Liver (tissue), 9 donors: Measurements from ENCODE around the gene FARP1. TPM values are rescaled to one million over a fixed set of nuclear protein-coding genes. Genes with fewer than 3 reads are reported as not detected.

Experiments used
- DNase-seq: peaks from one replicate; pipeline ENCODE4 v3.0.0-alpha.2; 2017; ENCODE audit warnings: low spot score
- H3K27ac ChIP-seq, 2 donors: one replicate each; pipeline ENCODE4 v1.7.0; 2013; ENCODE audit warnings: inconsistent platforms in 2 of 2, low read length in 2 of 2, control low read depth in 1 of 2, low read depth in 1 of 2, mild to moderate bottlenecking in 1 of 2
- H3K27me3 ChIP-seq, 4 donors: one replicate each; pipeline versions ENCODE4 v1.6.1 to v1.7.0; 2013; ENCODE audit warnings: low read length in 3 of 4, inconsistent platforms in 1 of 4, mild to moderate bottlenecking in 1 of 4, moderate library complexity in 1 of 4; ENCODE audit not compliant: control insufficient read depth in 4 of 4, insufficient read depth in 4 of 4
- H3K36me3 ChIP-seq, 4 donors: one replicate each; pipeline versions ENCODE4 v1.6.1 to v1.7.0; 2013; ENCODE audit warnings: low read length in 3 of 4, mild to moderate bottlenecking in 3 of 4, low read depth in 1 of 4, moderate library complexity in 1 of 4; ENCODE audit not compliant: control insufficient read depth in 4 of 4, insufficient read depth in 3 of 4
- H3K4me1 ChIP-seq, 4 donors: one replicate each; pipeline versions ENCODE4 v1.6.1 to v1.7.0; 2013; ENCODE audit warnings: low read length in 3 of 4, mild to moderate bottlenecking in 3 of 4, moderate library complexity in 1 of 4; ENCODE audit not compliant: control insufficient read depth in 4 of 4, insufficient read depth in 4 of 4
- H3K4me3 ChIP-seq, 3 donors: one replicate each; pipeline versions ENCODE4 v1.6.1 to v1.7.0; 2013; ENCODE audit warnings: low read length in 3 of 3, control low read depth in 1 of 3, low read depth in 1 of 3, mild to moderate bottlenecking in 1 of 3
- H3K9ac ChIP-seq, 2 donors: one replicate each; pipeline ENCODE4 v1.7.0; 2013; ENCODE audit warnings: low read length in 2 of 2, mild to moderate bottlenecking in 2 of 2, moderate library complexity in 2 of 2, control low read depth in 1 of 2, low read depth in 1 of 2
- H3K9me3 ChIP-seq, 4 donors: one replicate each; pipeline versions ENCODE4 v1.6.1 to v1.7.0; 2013; ENCODE audit warnings: low read length in 3 of 4; ENCODE audit not compliant: control insufficient read depth in 4 of 4
- FOXA2 ChIP-seq: IDR thresholded peaks from 2 replicates; pipeline ENCODE4 v1.6.1; 2016; ENCODE audit warnings: antibody characterized with exemption
- HNF4G ChIP-seq: IDR thresholded peaks from 2 replicates; pipeline ENCODE4 v1.6.1; 2016; ENCODE audit warnings: antibody characterized with exemption
- NR2F2 ChIP-seq: IDR thresholded peaks from 2 replicates; pipeline ENCODE4 v1.6.1; 2016; ENCODE audit warnings: antibody characterized with exemption
- RAD21 ChIP-seq, 2 donors: IDR thresholded peaks; 2 replicates each; pipeline ENCODE4 v1.6.1; 2016; ENCODE audit warnings: antibody characterized with exemption in 2 of 2, mild to moderate bottlenecking in 2 of 2
- REST ChIP-seq: IDR thresholded peaks from 2 replicates; pipeline ENCODE4 v1.6.1; 2016; ENCODE audit warnings: antibody characterized with exemption, mild to moderate bottlenecking
- RXRA ChIP-seq, 2 donors: IDR thresholded peaks; 2 replicates each; pipeline ENCODE4 v1.6.1; 2017 to 2018; ENCODE audit warnings: antibody characterized with exemption in 2 of 2, mild to moderate bottlenecking in 1 of 2
- SP1 ChIP-seq: IDR thresholded peaks from 2 replicates; pipeline ENCODE4 v1.6.1; 2018; ENCODE audit warnings: antibody characterized with exemption, mild to moderate bottlenecking
- TAF1 ChIP-seq: conservative IDR thresholded peaks from 2 replicates; pipeline ENCODE4 v1.6.1; 2016; ENCODE audit warnings: antibody characterized with exemption, mild to moderate bottlenecking
- WGBS: extraction: QIAGEN DNeasy Blood & Tissue Kit; methylation state at CpG from one replicate; pipeline ENCODE4 v1.1.7; 2013; 5-methylcytosine and 5-hydroxymethylcytosine counted together
- polyA plus RNA-seq, 2 donors: library from polyadenylated mRNA; stranded (reverse) in 1 of 2; unstranded in 1 of 2; fragments of 200-250 nt in 1 of 2; fragments of >200 nt in 1 of 2; fragmentation: Nextera tagmentation in 1 of 2; extraction: Ambion mirVana in 1 of 2; gene quantifications; one replicate each; pipeline versions ENCODE4 v1.2.1 to v1.2.3, GENCODE V29; 2013 to 2015
- total RNA-seq, 2 donors: library from RNA; depleted of rRNA; stranded (reverse); fragments of >200 nt; gene quantifications; one replicate each; pipeline ENCODE4 v1.2.3, GENCODE V29; 2014
- TF ChIP-seq, protein P1 (sequence below): IDR thresholded peaks from 2 replicates; pipeline ENCODE4 v1.6.1; 2016; ENCODE audit warnings: antibody characterized with exemption
- TF ChIP-seq, protein P2 (sequence below): IDR thresholded peaks from 2 replicates; pipeline ENCODE4 v1.6.1; 2016; ENCODE audit warnings: antibody characterized with exemption
- donor health status: healthy.
- donor health status: healthy.
- donor health status: healthy.
- donor health status: healthy.
- donor health status: healthy.

FARP1 gene
- total and polyA plus RNA-seq, 4 donors, result 28.4 to 62.6 (median 39.8) TPM

DNA sequence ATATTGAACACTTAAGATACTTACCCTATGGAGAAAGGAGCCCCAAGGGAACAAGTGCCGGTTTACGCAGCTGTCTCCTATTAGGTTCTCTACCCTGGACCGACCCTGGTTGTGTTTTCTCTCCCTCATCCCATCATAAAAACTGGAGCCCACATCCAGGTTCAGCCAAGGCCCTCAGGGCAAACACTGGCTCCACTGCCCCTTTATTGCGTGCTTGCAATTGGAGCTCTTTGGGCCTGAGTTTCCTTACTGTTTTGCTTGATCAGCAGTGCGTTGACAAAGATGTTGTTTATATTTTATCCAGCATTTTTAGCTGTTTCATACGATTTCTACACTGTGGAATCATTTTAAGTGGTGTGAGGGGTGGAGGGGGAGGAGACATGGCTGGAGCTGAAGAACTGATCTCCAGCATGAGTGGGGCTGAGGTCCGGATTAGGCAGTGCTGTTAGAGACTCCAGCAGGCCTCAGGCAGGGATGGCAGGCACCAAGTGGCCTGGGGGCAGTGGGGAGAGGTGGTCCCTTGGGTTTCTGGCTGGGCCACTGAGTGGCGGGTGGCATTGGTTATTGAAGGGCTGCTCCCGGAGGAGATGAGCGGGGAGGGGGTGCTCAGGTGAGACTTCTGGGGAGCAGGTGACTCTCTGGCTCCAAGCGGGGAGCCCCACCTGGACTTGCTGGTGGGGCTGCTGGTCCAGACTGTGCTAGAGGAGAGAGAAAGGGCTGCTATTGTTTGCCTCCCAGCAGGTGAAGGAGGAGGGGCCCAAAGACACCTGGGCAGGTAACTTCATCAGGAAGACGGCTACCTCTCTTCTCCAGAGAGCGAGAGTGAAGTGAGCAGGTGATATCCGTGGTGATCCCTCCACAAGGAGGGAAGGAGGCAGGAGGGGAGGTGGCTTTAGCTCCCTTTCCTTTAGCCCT, 96.5 kb downstream of the FARP1 start:
- peaks cover 0 to 18% (median 17%) of the 10 kb centered on the region in 4 donors for H3K4me1 ChIP-seq
- DNase-seq, result no peak
- no peak overlapping the region for H3K27ac ChIP-seq
- no peak overlapping the region for H3K9ac ChIP-seq
- H3K4me3 ChIP-seq, result no peak overlapping the region
- TF ChIP-seq, protein P1, sequence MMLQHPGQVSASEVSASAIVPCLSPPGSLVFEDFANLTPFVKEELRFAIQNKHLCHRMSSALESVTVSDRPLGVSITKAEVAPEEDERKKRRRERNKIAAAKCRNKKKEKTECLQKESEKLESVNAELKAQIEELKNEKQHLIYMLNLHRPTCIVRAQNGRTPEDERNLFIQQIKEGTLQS, result no peak
- TF ChIP-seq RAD21 (IDR thresholded peaks at IDR 0.05), result no peak
- no peak for TF ChIP-seq NR2F2
- TF ChIP-seq, protein P2, sequence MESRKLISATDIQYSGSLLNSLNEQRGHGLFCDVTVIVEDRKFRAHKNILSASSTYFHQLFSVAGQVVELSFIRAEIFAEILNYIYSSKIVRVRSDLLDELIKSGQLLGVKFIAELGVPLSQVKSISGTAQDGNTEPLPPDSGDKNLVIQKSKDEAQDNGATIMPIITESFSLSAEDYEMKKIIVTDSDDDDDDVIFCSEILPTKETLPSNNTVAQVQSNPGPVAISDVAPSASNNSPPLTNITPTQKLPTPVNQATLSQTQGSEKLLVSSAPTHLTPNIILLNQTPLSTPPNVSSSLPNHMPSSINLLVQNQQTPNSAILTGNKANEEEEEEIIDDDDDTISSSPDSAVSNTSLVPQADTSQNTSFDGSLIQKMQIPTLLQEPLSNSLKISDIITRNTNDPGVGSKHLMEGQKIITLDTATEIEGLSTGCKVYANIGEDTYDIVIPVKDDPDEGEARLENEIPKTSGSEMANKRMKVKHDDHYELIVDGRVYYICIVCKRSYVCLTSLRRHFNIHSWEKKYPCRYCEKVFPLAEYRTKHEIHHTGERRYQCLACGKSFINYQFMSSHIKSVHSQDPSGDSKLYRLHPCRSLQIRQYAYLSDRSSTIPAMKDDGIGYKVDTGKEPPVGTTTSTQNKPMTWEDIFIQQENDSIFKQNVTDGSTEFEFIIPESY, result no peak
- TF ChIP-seq HNF4G, result no peak
- TF ChIP-seq FOXA2, result no peak
- no peak for TF ChIP-seq RXRA (IDR thresholded peaks at IDR 0.05)
- no peak for TF ChIP-seq TAF1
- 90% methylated on average over 14 of the region's 14 CpGs for WGBS
- no peaks in the 10 kb centered on the region for H3K27me3 ChIP-seq
- no peaks in the 10 kb centered on the region for H3K9me3 ChIP-seq
- H3K36me3 ChIP-seq, result no peaks in the 10 kb centered on the region

DNA sequence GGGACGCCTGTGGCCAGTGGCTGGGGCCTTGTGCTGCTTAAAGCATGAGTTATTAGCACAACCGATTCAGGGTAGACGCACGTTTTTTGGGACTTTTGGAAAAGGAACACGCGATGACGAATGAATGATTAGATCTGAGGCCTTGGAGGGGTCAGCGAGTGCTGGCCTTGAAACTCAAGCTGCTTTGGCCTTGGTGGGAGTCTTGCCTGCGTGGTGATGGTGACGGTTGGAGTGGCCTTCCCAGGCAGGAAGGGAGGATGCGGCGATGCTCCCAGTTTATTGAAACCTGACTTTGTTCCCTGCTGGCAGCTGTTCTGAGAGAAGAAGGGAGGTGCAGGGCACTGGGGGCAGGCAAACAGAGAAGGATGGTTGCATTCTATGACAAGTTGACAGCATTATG, 97.2 kb downstream of the FARP1 start:
- no peaks in the 10 kb centered on the region for H3K27me3 ChIP-seq
- no peak overlapping the region for H3K9ac ChIP-seq
- peaks cover 2 to 21% (median 18%) of the 10 kb centered on the region in 4 donors for H3K4me1 ChIP-seq
- no peaks in the 10 kb centered on the region for H3K36me3 ChIP-seq
- H3K4me3 ChIP-seq, result no peak overlapping the region
- TF ChIP-seq SP1, result no peak
- 86% methylated on average over 12 of the region's 12 CpGs for WGBS
- no peak overlapping the region for H3K27ac ChIP-seq
- no peak for DNase-seq
- H3K9me3 ChIP-seq, result no peaks in the 10 kb centered on the region

GRCh38 chr13:98240974-98241373, 98.1 kb downstream of the FARP1 start:
- no peak for DNase-seq
- no peak overlapping the region for H3K9ac ChIP-seq
- no peaks in the 10 kb centered on the region for H3K9me3 ChIP-seq
- no peak for TF ChIP-seq RXRA (IDR thresholded peaks at IDR 0.05)
- no peak for TF ChIP-seq RAD21 (IDR thresholded peaks at IDR 0.05)
- H3K4me1 ChIP-seq, result peaks cover 2 to 25% (median 19%) of the 10 kb centered on the region in 4 donors
- WGBS, result 95% methylated on average over 11 of the region's 11 CpGs
- H3K27ac ChIP-seq, result no peak overlapping the region
- no peaks in the 10 kb centered on the region for H3K27me3 ChIP-seq
- no peaks in the 10 kb centered on the region for H3K36me3 ChIP-seq
- no peak overlapping the region for H3K4me3 ChIP-seq

- Histone ChIP-seq H3K36me3 (no peaks in the 10 kb centered on the region), H3K27me3 (no peaks in the 10 kb centered on the region), H3K27ac (no peak overlapping the region), H3K9ac (no peak overlapping the region), H3K9me3 (no peaks in the 10 kb centered on the region), H3K4me3 (no peak overlapping the region), H3K4me1 (peaks cover 2 to 32% (median 24%) of the 10 kb centered on the region in 4 donors)
- TF ChIP-seq, protein P2, result no peak
- TF ChIP-seq NR2F2 (no peak), REST (no peak)
- 95% methylated on average over 7 of the region's 7 CpGs for WGBS
- no peak for DNase-seq
These were observed 99.1 kb downstream of the FARP1 start for GRCh38 chr13:98241976-98242375.
